Measurements from ENCODE around the gene C1orf21.

GRCh38 chr1:184639205-184639604 lies 252.4 kb downstream of the C1orf21 start:
- no peak for TF ChIP-seq ARNTL (CRISPR knock-in tag; IDR thresholded peaks at IDR 0.05; ENCODE audit: borderline replicate concordance, low read depth)
- TF ChIP-seq ZNF565 (CRISPR knock-in tag; conservative IDR thresholded peaks at IDR 0.05; ENCODE audit: low read depth) = no peak
- TF ChIP-seq PATZ1 (CRISPR knock-in tag; IDR thresholded peaks at IDR 0.05; ENCODE audit: borderline replicate concordance) = no peak
- no peak for TF ChIP-seq RARB (CRISPR knock-in tag; IDR thresholded peaks at IDR 0.05)
- no peak for TF ChIP-seq ZFP3 (CRISPR knock-in tag; IDR thresholded peaks at IDR 0.05)
- TF ChIP-seq TCF4 (CRISPR knock-in tag; IDR thresholded peaks at IDR 0.05; ENCODE audit: borderline replicate concordance) = no peak
- TF ChIP-seq GLIS3 (CRISPR knock-in tag; IDR thresholded peaks at IDR 0.05) = no peak
- TF ChIP-seq ZNF8 (CRISPR knock-in tag; IDR thresholded peaks at IDR 0.05) = no peak
- no peak for TF ChIP-seq CREB5 (CRISPR knock-in tag; IDR thresholded peaks at IDR 0.05; ENCODE audit: low read depth)
